Nephron (organoid): Measurements from ENCODE around the gene GPR139.

Experiments
- H3K27ac Mint-ChIP-seq, 3 experiments: 2 replicates each; pipeline ENCODE4 v1.8.0; 2020; ENCODE audit warnings: mixed read lengths in 3 of 3, mild to moderate bottlenecking in 2 of 3, moderate library complexity in 1 of 3
- H3K27me3 Mint-ChIP-seq: 2 replicates; pipeline ENCODE4 v1.8.0; 2021; ENCODE audit warnings: low read depth, mild to moderate bottlenecking, moderate library complexity, mixed read lengths
- H3K36me3 Mint-ChIP-seq: 2 replicates; pipeline ENCODE4 v1.8.0; 2020; ENCODE audit warnings: low read depth, mixed read lengths
- H3K4me1 Mint-ChIP-seq: 2 replicates; pipeline ENCODE4 v1.8.0; 2020; ENCODE audit warnings: mixed read lengths
- H3K4me3 Mint-ChIP-seq, 3 experiments: 2 replicates each; pipeline ENCODE4 v1.8.0; 2020; ENCODE audit warnings: mild to moderate bottlenecking in 3 of 3, mixed read lengths in 3 of 3, moderate library complexity in 2 of 3
- H3K9me3 Mint-ChIP-seq: 2 replicates; pipeline ENCODE4 v1.8.0; 2020; ENCODE audit warnings: mixed read lengths
- TF ChIP-seq, protein P1 (sequence below), 3 experiments: fragments of 200-600 bp; sonication (generic); IDR thresholded peaks; one replicate each; pipeline ENCODE4 v1.5.0; 2021; ENCODE audit warnings: antibody characterized with exemption in 3 of 3; ENCODE audit not compliant: unreplicated experiment in 3 of 3

The GPR139 gene

GRCh38 chr16:20053336-20053735 lies 20.4 kb downstream of the GPR139 start:
- Mint-ChIP-seq H3K27me3 (peaks cover 31% of the 10 kb centered on the region), H3K27ac (no peak overlapping the region), H3K9me3 (no peaks in the 10 kb centered on the region), H3K4me3 (no peak overlapping the region), H3K4me1 (no peaks in the 10 kb centered on the region), H3K36me3 (no peaks in the 10 kb centered on the region)
- TF ChIP-seq, protein P1, sequence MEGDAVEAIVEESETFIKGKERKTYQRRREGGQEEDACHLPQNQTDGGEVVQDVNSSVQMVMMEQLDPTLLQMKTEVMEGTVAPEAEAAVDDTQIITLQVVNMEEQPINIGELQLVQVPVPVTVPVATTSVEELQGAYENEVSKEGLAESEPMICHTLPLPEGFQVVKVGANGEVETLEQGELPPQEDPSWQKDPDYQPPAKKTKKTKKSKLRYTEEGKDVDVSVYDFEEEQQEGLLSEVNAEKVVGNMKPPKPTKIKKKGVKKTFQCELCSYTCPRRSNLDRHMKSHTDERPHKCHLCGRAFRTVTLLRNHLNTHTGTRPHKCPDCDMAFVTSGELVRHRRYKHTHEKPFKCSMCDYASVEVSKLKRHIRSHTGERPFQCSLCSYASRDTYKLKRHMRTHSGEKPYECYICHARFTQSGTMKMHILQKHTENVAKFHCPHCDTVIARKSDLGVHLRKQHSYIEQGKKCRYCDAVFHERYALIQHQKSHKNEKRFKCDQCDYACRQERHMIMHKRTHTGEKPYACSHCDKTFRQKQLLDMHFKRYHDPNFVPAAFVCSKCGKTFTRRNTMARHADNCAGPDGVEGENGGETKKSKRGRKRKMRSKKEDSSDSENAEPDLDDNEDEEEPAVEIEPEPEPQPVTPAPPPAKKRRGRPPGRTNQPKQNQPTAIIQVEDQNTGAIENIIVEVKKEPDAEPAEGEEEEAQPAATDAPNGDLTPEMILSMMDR (IDR thresholded peaks at IDR 0.05; ENCODE audit: unreplicated experiment in 3 of 3): no peak

- Mint-ChIP-seq H3K4me1 (no peaks in the 10 kb centered on the region), H3K27me3 (peaks cover 32% of the 10 kb centered on the region), H3K9me3 (no peaks in the 10 kb centered on the region), H3K27ac (no peak overlapping the region), H3K4me3 (no peak overlapping the region), H3K36me3 (no peaks in the 10 kb centered on the region)
- TF ChIP-seq, protein P1 (IDR thresholded peaks at IDR 0.05; ENCODE audit: unreplicated experiment in 3 of 3): no peak
Observed at GRCh38 chr16:20051611-20052010, 22.1 kb downstream of the GPR139 start.

- H3K4me3 Mint-ChIP-seq: no peak overlapping the region
- TF ChIP-seq, protein P1 (IDR thresholded peaks at IDR 0.05; ENCODE audit: unreplicated experiment in 3 of 3): no peak
- peaks cover 33% of the 10 kb centered on the region for H3K27me3 Mint-ChIP-seq
- H3K27ac Mint-ChIP-seq: no peak overlapping the region
- H3K9me3 Mint-ChIP-seq: no peaks in the 10 kb centered on the region
- H3K4me1 Mint-ChIP-seq: no peaks in the 10 kb centered on the region
- H3K36me3 Mint-ChIP-seq: no peaks in the 10 kb centered on the region
Observed at GRCh38 chr16:20051147-20051546, 22.5 kb downstream of the GPR139 start.

- H3K4me1 Mint-ChIP-seq: no peaks in the 10 kb centered on the region
- no peak overlapping the region for H3K4me3 Mint-ChIP-seq
- no peaks in the 10 kb centered on the region for H3K9me3 Mint-ChIP-seq
- TF ChIP-seq, protein P1 (IDR thresholded peaks at IDR 0.05; ENCODE audit: unreplicated experiment in 3 of 3): no peak
- H3K36me3 Mint-ChIP-seq: no peaks in the 10 kb centered on the region
- H3K27ac Mint-ChIP-seq: no peak overlapping the region
- peaks cover 36% of the 10 kb centered on the region for H3K27me3 Mint-ChIP-seq
Observed at GRCh38 chr16:20049831-20050230, 23.9 kb downstream of the GPR139 start.

GRCh38 chr16:20045886-20046285 lies 27.8 kb downstream of the GPR139 start:
- TF ChIP-seq, protein P1 (IDR thresholded peaks at IDR 0.05; ENCODE audit: unreplicated experiment in 3 of 3): no peak
- Mint-ChIP-seq H3K27ac (no peak overlapping the region), H3K4me3 (no peak overlapping the region), H3K27me3 (peaks cover 23% of the 10 kb centered on the region), H3K4me1 (no peaks in the 10 kb centered on the region), H3K36me3 (no peaks in the 10 kb centered on the region), H3K9me3 (no peaks in the 10 kb centered on the region)

GRCh38 chr16:20042848-20043247 lies 30.8 kb downstream of the GPR139 start:
- Mint-ChIP-seq H3K9me3 (no peaks in the 10 kb centered on the region), H3K27me3 (peaks cover 24% of the 10 kb centered on the region), H3K36me3 (no peaks in the 10 kb centered on the region), H3K4me1 (no peaks in the 10 kb centered on the region), H3K4me3 (no peak overlapping the region), H3K27ac (no peak overlapping the region)
- TF ChIP-seq, protein P1 (IDR thresholded peaks at IDR 0.05; ENCODE audit: unreplicated experiment in 3 of 3): no peak
